ENCODE measurements around the gene MUC7.

DNA sequence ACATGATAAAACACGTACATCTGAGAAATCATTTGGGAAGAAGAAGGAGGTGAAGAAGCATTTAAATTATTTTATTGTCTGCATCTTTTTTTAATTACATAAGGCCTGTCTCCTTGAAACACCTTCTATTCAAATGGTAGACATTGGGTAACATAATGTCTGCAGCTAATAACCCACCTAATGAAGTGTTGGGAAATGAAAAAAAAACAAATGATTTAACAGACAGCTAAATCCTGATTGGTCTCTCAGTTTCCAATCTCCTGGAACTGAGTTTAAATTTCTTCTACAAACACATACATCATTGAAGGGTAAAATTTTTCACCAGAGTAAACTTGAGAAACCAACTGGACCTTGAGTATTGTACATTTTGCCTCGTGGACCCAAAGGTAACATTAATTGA, 46.3 kb downstream of the MUC7 start, which contains the start of gene AMTN:
- TF ChIP-seq, protein P1, sequence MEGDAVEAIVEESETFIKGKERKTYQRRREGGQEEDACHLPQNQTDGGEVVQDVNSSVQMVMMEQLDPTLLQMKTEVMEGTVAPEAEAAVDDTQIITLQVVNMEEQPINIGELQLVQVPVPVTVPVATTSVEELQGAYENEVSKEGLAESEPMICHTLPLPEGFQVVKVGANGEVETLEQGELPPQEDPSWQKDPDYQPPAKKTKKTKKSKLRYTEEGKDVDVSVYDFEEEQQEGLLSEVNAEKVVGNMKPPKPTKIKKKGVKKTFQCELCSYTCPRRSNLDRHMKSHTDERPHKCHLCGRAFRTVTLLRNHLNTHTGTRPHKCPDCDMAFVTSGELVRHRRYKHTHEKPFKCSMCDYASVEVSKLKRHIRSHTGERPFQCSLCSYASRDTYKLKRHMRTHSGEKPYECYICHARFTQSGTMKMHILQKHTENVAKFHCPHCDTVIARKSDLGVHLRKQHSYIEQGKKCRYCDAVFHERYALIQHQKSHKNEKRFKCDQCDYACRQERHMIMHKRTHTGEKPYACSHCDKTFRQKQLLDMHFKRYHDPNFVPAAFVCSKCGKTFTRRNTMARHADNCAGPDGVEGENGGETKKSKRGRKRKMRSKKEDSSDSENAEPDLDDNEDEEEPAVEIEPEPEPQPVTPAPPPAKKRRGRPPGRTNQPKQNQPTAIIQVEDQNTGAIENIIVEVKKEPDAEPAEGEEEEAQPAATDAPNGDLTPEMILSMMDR (conservative IDR thresholded peaks at IDR 0.05): no peak
- no peak for TF ChIP-seq ZFX (IDR thresholded peaks at IDR 0.05)
